GM13976 (cell line): Measurements from ENCODE around the gene EXOC6.

Experiments used
- DNase-seq: peaks from one replicate; pipeline ENCODE4 v3.0.0; 2012; ENCODE audit warnings: low spot score
- CTCF ChIP-seq: IDR thresholded peaks from 2 replicates; pipeline ENCODE4 v1.5.1; 2012; ENCODE audit warnings: borderline replicate concordance, mild to moderate bottlenecking; ENCODE audit not compliant: insufficient read depth; ENCODE audit errors: extremely low read depth, missing control alignments, control extremely low read depth
- in situ Hi-C: fragments of 300-500 bp; cut with MboI; formaldehyde crosslinking; loops from one replicate; pipeline ENCODE4 v1.12.0; 2022; ENCODE audit warnings: low sequenced_read_pairs, mixed read lengths, inconsistent platforms; ENCODE audit not compliant: unreplicated experiment

The EXOC6 gene

GRCh38 chr10:92890471-92890870 is 42.2 kb downstream of the EXOC6 start:
- no peak for TF ChIP-seq CTCF
- in situ Hi-C loops = no loop called here
- no peak for DNase-seq

- no peak for TF ChIP-seq CTCF
- in situ Hi-C loops = no loop called here
- DNase-seq = no peak
Observed at GRCh38 chr10:92891885-92892690, 43.8 kb downstream of the EXOC6 start.

- DNase-seq = no peak
- TF ChIP-seq CTCF = no peak
- in situ Hi-C loops = no loop called here
Observed at GRCh38 chr10:92892691-92893054, 44.4 kb downstream of the EXOC6 start.

- in situ Hi-C loops = no loop called here
- TF ChIP-seq CTCF = no peak
Observed at GRCh38 chr10:92894081-92894655, 45.8 kb downstream of the EXOC6 start.

GRCh38 chr10:92897916-92898315 is 49.6 kb downstream of the EXOC6 start:
- TF ChIP-seq CTCF = no peak
- in situ Hi-C loops = no loop called here
- no peak for DNase-seq

More at GRCh38 chr10:92894081-92894655, 45.8 kb downstream of the EXOC6 start:
- DNase-seq = no peak

- TF ChIP-seq CTCF = no peak
- in situ Hi-C loops = no loop called here
- peak; percentile 6 for DNase-seq
Observed at GRCh38 chr10:92901819-92902251, 53.5 kb downstream of the EXOC6 start.
